Loucy (cell line): ENCODE measurements around the gene KRT12.

Experiments
- H2AFZ ChIP-seq: fragments of 200-600 bp; sonication (generic); 2 replicates; pipeline ENCODE4 v1.6.0; 2016; ENCODE audit warnings: antibody characterized with exemption, mild to moderate bottlenecking, low read length, moderate library complexity
- H3F3A ChIP-seq: fragments of 200-600 bp; 2 replicates; pipeline ENCODE4 v1.6.0; 2016; ENCODE audit warnings: antibody characterized with exemption, low read depth, mild to moderate bottlenecking
- H3K27me3 ChIP-seq: fragments of 200-600 bp; sonication (generic); 2 replicates; pipeline ENCODE4 v1.6.1; 2014; ENCODE audit warnings: low read length, mild to moderate bottlenecking; ENCODE audit not compliant: insufficient read depth, poor library complexity, severe bottlenecking
- H3K36me3 ChIP-seq: fragments of 200-600 bp; sonication (generic); 2 replicates; pipeline ENCODE4 v1.6.1; 2016; ENCODE audit warnings: low read length; ENCODE audit not compliant: insufficient read depth
- H3K4me1 ChIP-seq: fragments of 200-600 bp; sonication (generic); 2 replicates; pipeline ENCODE4 v1.5.1; 2014; ENCODE audit warnings: low read length, mild to moderate bottlenecking; ENCODE audit not compliant: insufficient read depth, poor library complexity, severe bottlenecking
- H3K4me2 ChIP-seq: fragments of 200-600 bp; sonication (generic); 2 replicates; pipeline ENCODE4 v1.6.0; 2014; ENCODE audit warnings: antibody characterized with exemption, low read length, low read depth, mild to moderate bottlenecking; ENCODE audit not compliant: poor library complexity, severe bottlenecking
- H3K4me3 ChIP-seq: fragments of 200-600 bp; sonication (generic); 2 replicates; pipeline ENCODE4 v1.5.1; 2014; ENCODE audit warnings: low read length, mild to moderate bottlenecking, mixed read lengths; ENCODE audit not compliant: poor library complexity, severe bottlenecking
- H3K79me2 ChIP-seq: fragments of 200-600 bp; sonication (generic); 2 replicates; pipeline ENCODE4 v1.6.1; 2014; ENCODE audit warnings: low read length; ENCODE audit not compliant: insufficient read depth
- H3K9ac ChIP-seq: fragments of 200-600 bp; sonication (generic); 2 replicates; pipeline ENCODE4 v1.6.0; 2014; ENCODE audit warnings: mild to moderate bottlenecking, low read depth, low read length, moderate library complexity; ENCODE audit not compliant: poor library complexity, severe bottlenecking
- H3K9me2 ChIP-seq: fragments of 200-600 bp; sonication (generic); replicated peaks from 2 replicates; pipeline ENCODE4 v1.6.1; 2016; ENCODE audit warnings: low read depth, low read length, mixed read lengths
- H3K9me3 ChIP-seq: fragments of 200-600 bp; sonication (generic); 2 replicates; pipeline ENCODE4 v1.6.1; 2014; ENCODE audit warnings: mild to moderate bottlenecking, antibody characterized with exemption, low read length, low read depth; ENCODE audit not compliant: insufficient read depth
- H4K20me1 ChIP-seq: fragments of 200-600 bp; sonication (generic); 2 replicates; pipeline ENCODE4 v1.6.0; 2014; ENCODE audit warnings: antibody characterized with exemption, low read length, mild to moderate bottlenecking; ENCODE audit not compliant: insufficient read depth, poor library complexity, severe bottlenecking
- CTCF ChIP-seq: fragments of 200-600 bp; sonication (generic); conservative IDR thresholded peaks from 2 replicates; pipeline ENCODE4 v1.5.1; 2014; ENCODE audit warnings: mild to moderate bottlenecking, antibody characterized with exemption, low read length
- EZH2phosphoT487 ChIP-seq: fragments of 200-600 bp; IDR thresholded peaks from 2 replicates; pipeline ENCODE4 v1.6.1; 2018; ENCODE audit warnings: antibody characterized with exemption, mild to moderate bottlenecking, moderate library complexity, borderline replicate concordance

Gene KRT12

GRCh38 chr17:40813804-40814203, 53.2 kb downstream of the KRT12 start:
- Histone ChIP-seq H3K36me3 (no peaks in the 10 kb centered on the region), H4K20me1 (no peaks in the 10 kb centered on the region), H3K79me2 (peaks cover 14% of the 10 kb centered on the region), H3K9me2 (no peaks in the 10 kb centered on the region; the same call in 1 of the 2 replicates), H3K4me3 (no peak overlapping the region), H3K9me3 (no peaks in the 10 kb centered on the region), H3K4me1 (peaks cover 13% of the 10 kb centered on the region), H3K27me3 (peaks cover 66% of the 10 kb centered on the region), H3K9ac (no peak overlapping the region), H3K4me2 (no peak overlapping the region), H3F3A (peaks cover 4% of the 10 kb centered on the region; the same call in 1 of the 2 replicates), H2AFZ (no peak overlapping the region)
- TF ChIP-seq CTCF (no peak), EZH2phosphoT487 (no peak)

- H3K36me3 ChIP-seq: no peaks in the 10 kb centered on the region
- no peak overlapping the region for H3K4me3 ChIP-seq
- H3K79me2 ChIP-seq: peaks cover 5% of the 10 kb centered on the region
- no peaks in the 10 kb centered on the region for H3K9me3 ChIP-seq
- no peak overlapping the region for H2AFZ ChIP-seq
- TF ChIP-seq CTCF (no peak), EZH2phosphoT487 (no peak)
- no peaks in the 10 kb centered on the region for H4K20me1 ChIP-seq
- H3K9me2 ChIP-seq: no peaks in the 10 kb centered on the region; the same call in 1 of the 2 replicates
- H3K4me1 ChIP-seq: peaks cover 5% of the 10 kb centered on the region
- H3K4me2 ChIP-seq: no peak overlapping the region
- peaks cover 78% of the 10 kb centered on the region for H3K27me3 ChIP-seq
- no peak overlapping the region for H3K9ac ChIP-seq
- peaks cover 3% of the 10 kb centered on the region; the same call in 1 of the 2 replicates for H3F3A ChIP-seq
Observed at GRCh38 chr17:40812639-40813038, 54.4 kb downstream of the KRT12 start.
